Activated CD4-positive, alpha-beta T cell treated with anti-CD3 and anti-CD28 coated beads, Interleukin-2, amount 10 ng/mL, durations not matched to agents 24 days and 14 days (primary cell): ENCODE measurements around the gene UFM1. TPM values are rescaled to one million over a fixed set of nuclear protein-coding genes. Genes with fewer than 3 reads are reported as not detected.

Source experiments
- DNase-seq: peaks from one replicate; pipeline ENCODE4 v3.0.0; 2022
- H3K27ac Mint-ChIP-seq: one replicate; pipeline ENCODE4 v1.8.0; 2022; ENCODE audit warnings: mild to moderate bottlenecking, mixed read lengths
- H3K27me3 Mint-ChIP-seq: one replicate; pipeline ENCODE4 v1.8.0; 2022; ENCODE audit warnings: mixed read lengths
- H3K36me3 Mint-ChIP-seq: one replicate; pipeline ENCODE4 v1.8.0; 2022; ENCODE audit warnings: low read depth, mild to moderate bottlenecking, mixed read lengths
- H3K4me1 Mint-ChIP-seq: one replicate; pipeline ENCODE4 v1.8.0; 2021; ENCODE audit warnings: mixed read lengths
- H3K4me3 Mint-ChIP-seq: one replicate; pipeline ENCODE4 v1.8.0; 2022; ENCODE audit warnings: mild to moderate bottlenecking, moderate library complexity, mixed read lengths
- H3K9me3 Mint-ChIP-seq: one replicate; pipeline ENCODE4 v1.8.0; 2021; ENCODE audit warnings: mixed read lengths
- intact Hi-C: fragments of 100-400 bp; cut with micrococcal nuclease; formaldehyde crosslinking; loops from one replicate; pipeline ENCODE4 v1.15.1; 2023
- total RNA-seq: library from RNA; stranded (reverse); gene quantifications from 2 replicates; pipeline ENCODE4 v1.2.3, GENCODE V29; 2022

Gene UFM1
- total RNA-seq, 1 donor from 2014 or later, result 63.5 TPM

- DNase-seq, result no peak
- intact Hi-C loops, result no loop called here
- peaks cover 4% of the 10 kb centered on the region for H3K27me3 Mint-ChIP-seq
- H3K4me1 Mint-ChIP-seq, result no peaks in the 10 kb centered on the region
- H3K36me3 Mint-ChIP-seq, result no peaks in the 10 kb centered on the region
- H3K9me3 Mint-ChIP-seq, result peaks cover 4% of the 10 kb centered on the region
- H3K4me3 Mint-ChIP-seq, result no peak overlapping the region
- H3K27ac Mint-ChIP-seq, result no peak overlapping the region
Observed at GRCh38 chr13:38376546-38376945, 26.9 kb downstream of the UFM1 start.

GRCh38 chr13:38381890-38382289, 32.2 kb downstream of the UFM1 start:
- DNase-seq, result no peak
- Mint-ChIP-seq H3K4me1 (no peaks in the 10 kb centered on the region), H3K27me3 (peaks cover 1% of the 10 kb centered on the region), H3K4me3 (no peak overlapping the region), H3K9me3 (no peaks in the 10 kb centered on the region), H3K27ac (no peak overlapping the region), H3K36me3 (no peaks in the 10 kb centered on the region)
- intact Hi-C loops, result no loop called here

- intact Hi-C loops, result no loop called here
- Mint-ChIP-seq H3K27me3 (peaks cover 1% of the 10 kb centered on the region), H3K27ac (no peak overlapping the region), H3K4me1 (no peaks in the 10 kb centered on the region), H3K4me3 (no peak overlapping the region), H3K9me3 (no peaks in the 10 kb centered on the region), H3K36me3 (no peaks in the 10 kb centered on the region)
- no peak for DNase-seq
Observed at GRCh38 chr13:38382946-38383345, 33.3 kb downstream of the UFM1 start.

GRCh38 chr13:38384171-38384570, 34.5 kb downstream of the UFM1 start:
- no peaks in the 10 kb centered on the region for H3K9me3 Mint-ChIP-seq
- no peaks in the 10 kb centered on the region for H3K36me3 Mint-ChIP-seq
- H3K27me3 Mint-ChIP-seq, result no peaks in the 10 kb centered on the region
- no peak for DNase-seq
- intact Hi-C loops, result no loop called here
- H3K4me3 Mint-ChIP-seq, result no peak overlapping the region
- no peaks in the 10 kb centered on the region for H3K4me1 Mint-ChIP-seq
- H3K27ac Mint-ChIP-seq, result no peak overlapping the region

DNA sequence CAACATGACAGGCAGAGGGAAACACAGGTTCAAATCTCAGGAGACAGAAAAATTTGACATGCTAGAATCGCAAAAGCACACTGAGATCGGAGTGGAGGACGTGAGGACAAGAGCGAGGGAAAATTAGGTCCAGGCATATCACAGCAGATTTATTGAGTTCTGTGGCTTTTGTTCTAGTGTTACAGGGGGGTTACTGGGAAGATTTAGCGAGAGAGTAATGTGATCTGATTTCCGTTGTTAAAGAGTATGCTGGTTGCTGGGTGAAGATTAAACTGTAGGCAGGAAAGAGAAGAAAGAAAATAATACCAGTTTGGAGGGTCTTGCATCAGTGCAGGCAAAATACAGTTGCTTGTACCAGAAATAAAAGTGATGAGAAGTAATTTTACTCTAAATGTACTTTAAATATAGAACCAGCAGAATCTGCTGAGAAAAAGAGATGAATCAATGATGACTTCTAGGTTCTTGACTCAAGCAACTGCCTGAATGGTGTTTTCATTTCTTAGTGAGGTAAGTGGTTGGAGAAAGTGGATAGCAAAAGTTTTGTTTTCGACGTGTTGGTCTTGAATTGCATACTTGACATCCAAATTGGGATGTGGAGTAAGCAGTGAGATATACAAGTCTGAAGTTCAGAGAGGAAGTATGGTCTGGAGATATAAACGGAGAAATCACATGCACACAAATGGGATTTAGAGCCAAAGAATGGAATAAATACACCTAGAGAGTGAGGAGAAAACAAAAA, 35.7 kb downstream of the UFM1 start:
- H3K4me3 Mint-ChIP-seq, result no peak overlapping the region
- intact Hi-C loops, result no loop called here
- no peaks in the 10 kb centered on the region for H3K36me3 Mint-ChIP-seq
- no peaks in the 10 kb centered on the region for H3K9me3 Mint-ChIP-seq
- DNase-seq, result no peak
- no peak overlapping the region for H3K27ac Mint-ChIP-seq
- no peaks in the 10 kb centered on the region for H3K4me1 Mint-ChIP-seq
- no peaks in the 10 kb centered on the region for H3K27me3 Mint-ChIP-seq

GRCh38 chr13:38386421-38386820, 36.8 kb downstream of the UFM1 start:
- no peak for DNase-seq
- Mint-ChIP-seq H3K27ac (no peak overlapping the region), H3K9me3 (peaks cover 3% of the 10 kb centered on the region), H3K36me3 (no peaks in the 10 kb centered on the region), H3K27me3 (no peaks in the 10 kb centered on the region), H3K4me3 (no peak overlapping the region), H3K4me1 (no peaks in the 10 kb centered on the region)
- intact Hi-C loops, result no loop called here

GRCh38 chr13:38391341-38391740, 41.7 kb downstream of the UFM1 start:
- no peak overlapping the region for H3K4me3 Mint-ChIP-seq
- H3K27me3 Mint-ChIP-seq, result peaks cover 2% of the 10 kb centered on the region
- no peak overlapping the region for H3K27ac Mint-ChIP-seq
- H3K4me1 Mint-ChIP-seq, result no peaks in the 10 kb centered on the region
- H3K36me3 Mint-ChIP-seq, result no peaks in the 10 kb centered on the region
- intact Hi-C loops, result no loop called here
- DNase-seq, result no peak
- peaks cover 3% of the 10 kb centered on the region for H3K9me3 Mint-ChIP-seq

GRCh38 chr13:38394777-38395496, 45.3 kb downstream of the UFM1 start:
- H3K4me3 Mint-ChIP-seq, result no peak overlapping the region
- intact Hi-C loops, result no loop called here
- H3K9me3 Mint-ChIP-seq, result peaks cover 3% of the 10 kb centered on the region
- H3K27ac Mint-ChIP-seq, result no peak overlapping the region
- H3K36me3 Mint-ChIP-seq, result no peaks in the 10 kb centered on the region
- peaks cover 2% of the 10 kb centered on the region for H3K27me3 Mint-ChIP-seq
- DNase-seq, result no peak
- H3K4me1 Mint-ChIP-seq, result peaks cover 4% of the 10 kb centered on the region

DNA sequence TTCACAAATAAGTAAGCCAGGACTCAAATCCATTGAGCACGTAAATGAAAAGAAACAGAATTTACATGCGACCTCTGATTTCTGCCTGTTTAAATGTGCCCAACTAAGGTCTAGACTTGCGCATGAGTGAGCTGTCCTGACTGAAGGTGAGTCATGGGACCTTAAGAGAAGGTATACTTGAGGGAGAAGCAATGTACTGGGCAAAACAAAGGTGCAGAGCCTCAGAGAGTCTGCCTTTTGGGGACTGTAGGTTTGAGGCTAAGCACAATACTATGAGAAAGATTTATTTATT, 45.8 kb downstream of the UFM1 start:
- no peak for DNase-seq
- H3K4me3 Mint-ChIP-seq, result no peak overlapping the region
- intact Hi-C loops, result no loop called here
- H3K4me1 Mint-ChIP-seq, result peaks cover 4% of the 10 kb centered on the region
- no peak overlapping the region for H3K27ac Mint-ChIP-seq
- peaks cover 2% of the 10 kb centered on the region for H3K27me3 Mint-ChIP-seq
- no peaks in the 10 kb centered on the region for H3K36me3 Mint-ChIP-seq
- H3K9me3 Mint-ChIP-seq, result peaks cover 3% of the 10 kb centered on the region

DNA sequence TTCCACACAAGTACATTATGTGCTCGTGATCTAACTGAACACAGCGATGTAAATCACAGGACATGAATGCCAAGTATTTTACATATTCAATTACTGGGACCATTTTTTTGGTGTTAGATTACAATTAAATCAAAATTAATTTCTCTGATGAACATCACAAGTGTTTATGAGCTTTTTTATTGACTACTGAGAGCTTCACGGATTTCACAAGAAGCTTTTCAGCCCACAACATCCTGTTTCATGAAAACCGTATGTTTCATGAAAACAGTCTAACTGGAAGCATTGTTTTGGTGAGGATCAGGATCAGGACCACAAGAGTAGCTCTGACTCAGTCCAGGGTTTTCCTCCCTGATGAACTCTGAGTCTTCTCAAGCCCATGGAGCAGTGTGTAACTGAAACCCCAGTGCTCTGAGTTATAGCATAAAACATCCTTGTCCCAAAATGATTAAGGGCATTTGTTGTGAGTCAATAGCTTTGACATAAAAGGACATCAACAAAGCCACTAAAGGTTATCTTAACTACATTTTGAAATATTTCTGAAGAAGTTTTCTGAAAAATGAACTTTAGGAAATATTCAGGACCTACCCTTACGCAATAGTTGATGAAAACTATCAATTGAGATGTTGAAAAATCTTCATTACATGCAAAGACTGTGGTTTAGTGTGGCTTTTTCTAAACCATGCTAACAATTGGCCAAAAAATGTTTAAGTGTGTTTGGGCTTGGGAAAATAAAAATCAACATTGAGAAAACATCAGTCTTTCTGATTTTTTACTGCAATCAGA, 49.3 kb downstream of the UFM1 start:
- no peak for DNase-seq
- H3K27ac Mint-ChIP-seq, result no peak overlapping the region
- H3K4me1 Mint-ChIP-seq, result peaks cover 4% of the 10 kb centered on the region
- H3K4me3 Mint-ChIP-seq, result no peak overlapping the region
- no peaks in the 10 kb centered on the region for H3K9me3 Mint-ChIP-seq
- no peaks in the 10 kb centered on the region for H3K36me3 Mint-ChIP-seq
- peaks cover 2% of the 10 kb centered on the region for H3K27me3 Mint-ChIP-seq
- intact Hi-C loops, result no loop called here

DNA sequence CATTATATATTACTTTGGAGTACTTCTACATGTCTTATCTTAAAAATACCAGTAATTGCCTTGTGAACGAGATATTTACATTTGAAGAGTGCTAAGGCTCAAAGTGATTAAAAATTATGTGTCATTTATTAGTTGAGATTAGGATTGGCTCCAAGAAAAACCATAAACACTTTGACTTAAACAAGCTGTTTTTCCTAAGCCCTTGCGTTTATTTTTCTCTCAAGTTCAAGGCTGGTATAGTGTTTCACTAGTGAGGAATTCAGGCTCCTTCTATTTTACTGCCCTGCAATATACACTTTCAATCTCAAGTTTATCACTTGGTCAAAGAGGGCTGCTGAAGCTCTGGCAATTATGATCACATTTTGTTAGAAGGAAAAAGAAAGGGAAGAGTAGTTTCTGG, 49.9 kb downstream of the UFM1 start:
- H3K36me3 Mint-ChIP-seq, result no peaks in the 10 kb centered on the region
- intact Hi-C loops, result no loop called here
- no peaks in the 10 kb centered on the region for H3K27me3 Mint-ChIP-seq
- no peak overlapping the region for H3K4me3 Mint-ChIP-seq
- peaks cover 4% of the 10 kb centered on the region for H3K4me1 Mint-ChIP-seq
- H3K9me3 Mint-ChIP-seq, result no peaks in the 10 kb centered on the region
- no peak for DNase-seq
- no peak overlapping the region for H3K27ac Mint-ChIP-seq

- H3K4me3 Mint-ChIP-seq, result no peak overlapping the region
- no peak overlapping the region for H3K27ac Mint-ChIP-seq
- H3K36me3 Mint-ChIP-seq, result no peaks in the 10 kb centered on the region
- peaks cover 4% of the 10 kb centered on the region for H3K4me1 Mint-ChIP-seq
- intact Hi-C loops, result no loop called here
- H3K9me3 Mint-ChIP-seq, result no peaks in the 10 kb centered on the region
- DNase-seq, result no peak
- no peaks in the 10 kb centered on the region for H3K27me3 Mint-ChIP-seq
Observed at GRCh38 chr13:38401276-38401675, 51.6 kb downstream of the UFM1 start.

DNA sequence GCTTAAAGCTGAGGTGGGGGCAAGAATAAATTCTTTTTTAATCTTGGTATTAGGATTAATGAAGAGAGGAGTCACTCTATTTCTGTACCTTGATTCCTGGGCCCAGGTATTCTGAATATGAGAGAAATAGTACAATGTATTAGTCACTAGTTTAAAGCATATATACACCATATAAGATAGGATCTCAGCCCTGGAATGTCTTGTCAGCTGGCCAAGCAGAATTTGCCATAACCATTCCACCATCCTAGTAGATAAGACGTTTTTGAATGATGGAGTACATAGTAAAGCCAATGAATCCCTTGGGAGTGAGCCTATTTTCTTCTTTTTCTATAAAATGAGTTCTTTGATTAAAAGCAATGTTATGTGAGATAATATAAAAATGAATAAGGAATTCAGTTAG, 55.6 kb downstream of the UFM1 start:
- Mint-ChIP-seq H3K9me3 (no peaks in the 10 kb centered on the region), H3K36me3 (no peaks in the 10 kb centered on the region), H3K27ac (no peak overlapping the region), H3K4me3 (no peak overlapping the region), H3K4me1 (no peaks in the 10 kb centered on the region), H3K27me3 (no peaks in the 10 kb centered on the region)
- intact Hi-C loops, result no loop called here
- no peak for DNase-seq

GRCh38 chr13:38409771-38410170, 60.1 kb downstream of the UFM1 start:
- H3K9me3 Mint-ChIP-seq, result no peaks in the 10 kb centered on the region
- intact Hi-C loops, result no loop called here
- H3K27me3 Mint-ChIP-seq, result no peaks in the 10 kb centered on the region
- no peak overlapping the region for H3K4me3 Mint-ChIP-seq
- no peak overlapping the region for H3K27ac Mint-ChIP-seq
- no peak for DNase-seq
- H3K4me1 Mint-ChIP-seq, result no peaks in the 10 kb centered on the region
- no peaks in the 10 kb centered on the region for H3K36me3 Mint-ChIP-seq
